IMR-90 (cell line): ENCODE measurements around the gene COPS2. TPM values are rescaled to one million over a fixed set of nuclear protein-coding genes. Genes with fewer than 3 reads are reported as not detected.

Experiments
- ATAC-seq: fragments of 200-7000 bp; cut with Tn5 transposase; 2 replicates; pipeline ENCODE4 v1.9.1; 2020; ENCODE audit warnings: low read depth, mild to moderate bottlenecking, moderate library complexity
- BruUV-seq: library from RNA; stranded (reverse); fragments of 400-500 nt; replicated peaks from 2 replicates; lab custom pipeline; 2021; lab: Mats Ljungman, UMichigan
- CTCF ChIA-PET: fragments of 300-600 bp; formaldehyde crosslinking; extraction: SDS; loops from one replicate; lab custom pipeline; 2021; ENCODE audit warnings: antibody characterized with exemption; lab: Yijun Ruan, JAX
- POLR2A ChIA-PET: fragments of 300-600 bp; sonication (Branson Sonifier 250); formaldehyde crosslinking; loops from one replicate; lab custom pipeline; 2022; ENCODE audit warnings: antibody characterized with exemption; ENCODE audit not compliant: unreplicated experiment; lab: Charles Lee
- DNase-seq: peaks from one replicate; pipeline ENCODE4 v3.0.0; 2013
- H2AFZ ChIP-seq: replicated peaks from 2 replicates; pipeline ENCODE3; 2013; ENCODE audit warnings: low read length, mild to moderate bottlenecking; ENCODE audit not compliant: poor library complexity
- H2AK5ac ChIP-seq: 2 replicates; pipeline ENCODE4 v1.6.1; 2013; ENCODE audit warnings: low read depth, low read length, inconsistent platforms
- H2AK9ac ChIP-seq: replicated peaks from 2 replicates; pipeline ENCODE3; 2013; ENCODE audit warnings: mild to moderate bottlenecking, low read depth, low read length, moderate library complexity; ENCODE audit not compliant: poor library complexity
- H2BK120ac ChIP-seq: 2 replicates; pipeline ENCODE4 v1.6.1; 2013; ENCODE audit warnings: low read depth, low read length, inconsistent platforms
- H2BK15ac ChIP-seq: 3 replicates; pipeline ENCODE4 v1.6.1; 2013; ENCODE audit warnings: low read depth, low read length, inconsistent platforms
- H2BK20ac ChIP-seq: 2 replicates; pipeline ENCODE4 v1.6.1; 2013; ENCODE audit warnings: low read depth, mild to moderate bottlenecking, inconsistent platforms, low read length, moderate library complexity
- H2BK5ac ChIP-seq: 2 replicates; pipeline ENCODE4 v1.6.1; 2013; ENCODE audit warnings: mild to moderate bottlenecking, low read depth, low read length, inconsistent platforms; ENCODE audit not compliant: poor library complexity, severe bottlenecking
- H3K14ac ChIP-seq: replicated peaks from 2 replicates; pipeline ENCODE4 v1.6.1; 2013; ENCODE audit warnings: low read depth, low read length, inconsistent platforms
- H3K18ac ChIP-seq: 2 replicates; pipeline ENCODE4 v1.6.1; 2013; ENCODE audit warnings: low read depth, low read length, control low read depth
- H3K23ac ChIP-seq: 2 replicates; pipeline ENCODE4 v1.6.1; 2013; ENCODE audit warnings: low read depth, low read length, inconsistent platforms
- H3K27ac ChIP-seq: 2 replicates; pipeline ENCODE4 v1.5.1; 2013; ENCODE audit warnings: mild to moderate bottlenecking, control low read depth, low read length; ENCODE audit not compliant: insufficient read depth
- H3K27me3 ChIP-seq: 2 replicates; pipeline ENCODE4 v1.6.1; 2013; ENCODE audit warnings: low read length; ENCODE audit not compliant: control insufficient read depth, insufficient read depth
- H3K36me3 ChIP-seq: 2 replicates; pipeline ENCODE4 v1.6.1; 2013; ENCODE audit warnings: low read length, mixed read lengths; ENCODE audit not compliant: control insufficient read depth, insufficient read depth
- H3K4ac ChIP-seq: 2 replicates; pipeline ENCODE4 v1.6.1; 2013; ENCODE audit warnings: low read depth, low read length, inconsistent platforms
- H3K4me1 ChIP-seq: 2 replicates; pipeline ENCODE4 v1.6.1; 2013; ENCODE audit warnings: low read length, mixed read lengths; ENCODE audit not compliant: control insufficient read depth, insufficient read depth
- H3K4me2 ChIP-seq: 2 replicates; pipeline ENCODE4 v1.6.1; 2013; ENCODE audit warnings: low read depth, mild to moderate bottlenecking, control low read depth, low read length, moderate library complexity
- H3K4me3 ChIP-seq: 2 replicates; pipeline ENCODE4 v1.5.1; 2013; ENCODE audit warnings: low read depth, mild to moderate bottlenecking, control low read depth, low read length, moderate library complexity; ENCODE audit not compliant: insufficient read depth
- H3K56ac ChIP-seq: 2 replicates; pipeline ENCODE4 v1.6.1; 2013; ENCODE audit warnings: low read length, inconsistent platforms; ENCODE audit not compliant: insufficient read depth; ENCODE audit errors: extremely low read depth
- H3K79me1 ChIP-seq, 2 experiments: 2 replicates each; pipeline ENCODE4 v1.6.1; 2013; ENCODE audit warnings: low read length in 2 of 2, inconsistent platforms in 1 of 2, low read depth in 1 of 2
- H3K9ac ChIP-seq: 2 replicates; pipeline ENCODE4 v1.6.1; 2013; ENCODE audit warnings: low read depth, low read length, control low read depth
- H3K9me1 ChIP-seq: 2 replicates; pipeline ENCODE4 v1.6.1; 2013; ENCODE audit warnings: low read length, inconsistent platforms; ENCODE audit not compliant: insufficient read depth
- H3K9me3 ChIP-seq: 2 replicates; pipeline ENCODE4 v1.6.1; 2013; ENCODE audit warnings: low read length; ENCODE audit not compliant: control insufficient read depth, insufficient read depth
- H4K20me1 ChIP-seq: 2 replicates; pipeline ENCODE4 v1.6.1; 2013; ENCODE audit warnings: low read length, inconsistent platforms; ENCODE audit not compliant: insufficient read depth
- H4K5ac ChIP-seq: 2 replicates; pipeline ENCODE4 v1.6.1; 2013; ENCODE audit warnings: mild to moderate bottlenecking, low read depth, low read length, control low read depth
- H4K8ac ChIP-seq, 2 experiments: 2 replicates each; pipeline ENCODE4 v1.6.1; 2013; ENCODE audit warnings: low read depth in 2 of 2, low read length in 2 of 2, control low read depth in 1 of 2, inconsistent platforms in 1 of 2
- H4K91ac ChIP-seq: 2 replicates; pipeline ENCODE4 v1.6.1; 2013; ENCODE audit warnings: low read depth, low read length, inconsistent platforms; ENCODE audit not compliant: insufficient read depth
- CEBPB ChIP-seq: IDR thresholded peaks from 2 replicates; pipeline ENCODE4 v1.6.1; 2012; ENCODE audit warnings: low read depth, low read length, improper control_type of control experiment
- SMC3 ChIP-seq: fragments of 150-350 bp; IDR thresholded peaks from 2 replicates; pipeline ENCODE4 v1.6.1; 2016; ENCODE audit warnings: low read depth, mild to moderate bottlenecking, antibody characterized with exemption, low read length, moderate library complexity
- WGBS, 2 experiments: methylation state at CpG; one replicate each; pipeline versions ENCODE4 v1.1.5 to v1.1.7; 2013; ENCODE audit warnings: missing lambda C conversion rate in 2 of 2; ENCODE audit not compliant: insufficient read length in 1 of 2; ENCODE audit errors: extremely low coverage in 2 of 2; 5-methylcytosine and 5-hydroxymethylcytosine counted together
- dilution Hi-C: fragments of 300-500 bp; cut with HindIII; formaldehyde crosslinking; loops from one replicate; pipeline ENCODE4 v1.14.3; 2018; ENCODE audit warnings: low sequenced_read_pairs; ENCODE audit not compliant: unreplicated experiment
- in situ Hi-C: fragments of 300-500 bp; cut with MboI; formaldehyde crosslinking; loops from 3 replicates; pipeline ENCODE4 v1.14.3; 2019; ENCODE audit warnings: low sequenced_read_pairs, inconsistent platforms, mixed read lengths
- intact Hi-C: fragments of 100-400 bp; cut with micrococcal nuclease; formaldehyde crosslinking; loops from 2 replicates; pipeline ENCODE4 v1.10.0; 2022
- polyA plus RNA-seq, 3 experiments: library from polyadenylated mRNA; depleted of rRNA; stranded (reverse); fragments of >200 nt; gene quantifications; 2 replicates each; pipeline ENCODE4 v1.2.3, GENCODE V29; 2012; ENCODE audit warnings: low replicate concordance in 1 of 3
- total RNA-seq: library from RNA; depleted of rRNA; stranded (reverse); fragments of >200 nt; gene quantifications from 2 replicates; pipeline ENCODE4 v1.2.3, GENCODE V29; 2012

COPS2 gene
- total and polyA plus RNA-seq, 2 of the 4 experiments (the other 2 are of a cell fraction): 54.6 to 75.6 TPM

DNA sequence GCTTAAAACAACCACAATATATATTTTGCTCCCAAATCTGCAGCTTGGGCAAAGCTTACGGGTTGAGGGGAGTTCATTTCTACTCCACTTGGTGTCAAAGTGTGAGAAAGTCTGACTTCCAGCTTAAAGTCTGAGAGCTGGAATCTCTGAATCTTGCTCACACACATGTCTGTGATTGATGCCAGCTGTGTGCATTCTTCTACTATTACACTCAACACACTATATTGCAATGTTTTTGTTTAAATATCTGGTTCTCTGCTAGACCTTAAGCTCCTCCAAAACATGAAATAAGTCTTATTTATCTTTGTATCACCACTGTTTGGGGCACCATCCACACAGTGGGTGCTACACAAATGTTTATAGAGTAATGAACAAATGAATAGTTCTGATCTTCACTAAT is 72.4 kb downstream of the COPS2 start:
- Histone ChIP-seq H2AK9ac (no peak overlapping the region), H2AFZ (no peak overlapping the region), H2BK15ac (no peak overlapping the region; the same call in 2 of the 3 replicates), H3K4ac (no peak overlapping the region), H2BK5ac (peak overlapping the region; percentile 100), H3K36me3 (no peaks in the 10 kb centered on the region), H4K8ac (no peak overlapping the region), H3K27me3 (no peaks in the 10 kb centered on the region), H3K9ac (no peak overlapping the region), H3K79me1 (no peaks in the 10 kb centered on the region; a peak in 1 of 4 replicates), H3K14ac (no peak overlapping the region), H3K9me3 (no peaks in the 10 kb centered on the region), H3K4me1 (peaks cover 19% of the 10 kb centered on the region), H3K9me1 (peaks cover 13% of the 10 kb centered on the region; the same call in 1 of the 2 replicates), H2BK120ac (no peak overlapping the region), H3K18ac (peak overlapping the region; percentile 70; the same call in 1 of the 2 replicates), H2BK20ac (peak overlapping the region; percentile 11; the same call in 1 of the 2 replicates), H3K23ac (no peak overlapping the region), H3K4me3 (no peak overlapping the region), H4K20me1 (no peaks in the 10 kb centered on the region), H3K56ac (no peak overlapping the region), H4K5ac (no peak overlapping the region), H4K91ac (no peak overlapping the region), H3K27ac (peak overlapping the region; percentile 36; the same call in 1 of the 2 replicates), H3K4me2 (peak overlapping the region; percentile 52; the same call in 1 of the 2 replicates), H2AK5ac (no peak overlapping the region)
- peak; percentile 87 for ATAC-seq
- TF ChIP-seq SMC3 (no peak), CEBPB (peak; percentile 60)
- POLR2A ChIA-PET: interaction anchor here (0.5 to 1.4 kb wide), 4 partner anchors 23 to 752 kb away, joined by 3 to 7 read pairs (median 3); partner anchors contain the start of gene DUT
- BruUV-seq: no TSS peak
- dilution Hi-C loops (no loop called here), intact Hi-C loops (loop anchor here (5.0 kb wide), 1 partner anchor 36 kb away; the partner anchor contains the start of gene SECISBP2L), in situ Hi-C loops (no loop called here)
- peak; percentile 93 for DNase-seq
- CTCF ChIA-PET: interaction anchor here (0.6 to 1.9 kb wide), 8 partner anchors 9 to 107 kb away, joined by 3 to 12 read pairs (median 4); no protein-coding TSS in a partner anchor
- WGBS, 2 experiments: no CpG with 5 or more reads among the region's 1 CpG
